Caki2 (cell line): ENCODE measurements around the gene CIB1. TPM values are rescaled to one million over a fixed set of nuclear protein-coding genes. Genes with fewer than 3 reads are reported as not detected.
A peak's percentile ranks its signal among the peaks of the same experiment; 100 is the strongest.
"Not testable (repeated sequence)": the region's sequence is repeated elsewhere in the genome, so short reads cannot be mapped to it uniquely, and the experiment has no call there.

ENCODE experiments used
- DNase-seq: peaks from one replicate; pipeline ENCODE4 v3.0.0-alpha.2; 2015; ENCODE audit warnings: low read depth
- in situ Hi-C: cut with HindIII; loops from 2 replicates; pipeline ENCODE4 v1.10.0; 2016; ENCODE audit warnings: low sequenced_read_pairs, low pct_unique_long_range_greater_than_20kb, mixed read lengths
- total RNA-seq: library from RNA; depleted of rRNA; stranded (reverse); fragments of >200 nt; shearing (Covaris generic); gene quantifications from 2 replicates; pipeline ENCODE4 v1.2.3, GENCODE V29; 2014; ENCODE audit warnings: low replicate concordance; rRNA removed

The CIB1 gene
- total RNA-seq: 310 and 334 TPM in 2 replicates

- in situ Hi-C loops: no loop called here
- no peak for DNase-seq
These were observed at the start of gene CIB1 for GRCh38 chr15:90233387-90234095. CIB1 (minus strand) TSS chr15:90233941; CDS start chr15:90233885, 56 bp downstream.

DNA sequence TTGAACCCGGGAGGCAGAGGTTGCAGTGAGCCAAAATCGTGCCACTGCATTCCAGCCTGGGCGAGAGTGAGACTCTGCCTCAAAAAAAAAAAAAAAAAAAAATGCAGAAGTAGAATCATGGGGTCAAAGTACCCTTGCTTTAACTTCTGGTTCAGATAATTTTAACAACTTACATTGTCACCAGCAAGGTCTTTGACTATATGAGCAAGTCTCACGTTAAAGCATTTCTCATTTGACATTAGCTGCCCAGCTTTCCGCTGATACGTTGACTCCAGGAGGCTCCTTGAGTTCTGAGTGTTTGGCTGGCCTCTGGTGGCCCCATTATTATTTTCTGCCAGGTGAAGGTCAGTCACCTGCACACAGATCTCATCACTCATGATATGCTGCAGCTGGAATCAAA lies 47.9 kb upstream of the CIB1 start:
- DNase-seq, in situ Hi-C loops: not testable (repeated sequence)

DNA sequence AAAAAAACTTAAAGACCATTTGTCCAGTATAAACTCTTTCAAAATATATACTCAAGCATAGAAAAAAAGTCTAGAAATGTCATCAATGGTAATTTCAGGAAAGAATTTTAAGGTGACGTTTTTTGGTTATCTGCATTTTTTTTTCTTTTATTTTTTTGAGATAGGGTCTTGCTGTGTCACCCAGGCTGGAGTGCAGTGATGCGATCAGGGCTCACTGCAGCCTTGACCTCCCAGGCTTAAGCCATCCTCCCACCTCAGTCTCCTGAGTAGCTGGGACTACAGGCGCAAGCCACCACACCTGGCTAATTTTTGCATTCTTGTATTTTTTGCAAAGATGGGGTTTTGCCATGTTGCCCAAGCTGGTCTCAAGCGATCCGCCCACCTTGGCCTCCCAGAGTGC lies 47.0 kb upstream of the CIB1 start:
- DNase-seq, in situ Hi-C loops: not testable (repeated sequence)

GRCh38 chr15:90278467-90278866 lies 44.7 kb upstream of the CIB1 start:
- in situ Hi-C loops, DNase-seq: not testable (repeated sequence)

GRCh38 chr15:90271459-90272166 lies 37.9 kb upstream of the CIB1 start:
- DNase-seq: no peak
- in situ Hi-C loops: no loop called here

DNA sequence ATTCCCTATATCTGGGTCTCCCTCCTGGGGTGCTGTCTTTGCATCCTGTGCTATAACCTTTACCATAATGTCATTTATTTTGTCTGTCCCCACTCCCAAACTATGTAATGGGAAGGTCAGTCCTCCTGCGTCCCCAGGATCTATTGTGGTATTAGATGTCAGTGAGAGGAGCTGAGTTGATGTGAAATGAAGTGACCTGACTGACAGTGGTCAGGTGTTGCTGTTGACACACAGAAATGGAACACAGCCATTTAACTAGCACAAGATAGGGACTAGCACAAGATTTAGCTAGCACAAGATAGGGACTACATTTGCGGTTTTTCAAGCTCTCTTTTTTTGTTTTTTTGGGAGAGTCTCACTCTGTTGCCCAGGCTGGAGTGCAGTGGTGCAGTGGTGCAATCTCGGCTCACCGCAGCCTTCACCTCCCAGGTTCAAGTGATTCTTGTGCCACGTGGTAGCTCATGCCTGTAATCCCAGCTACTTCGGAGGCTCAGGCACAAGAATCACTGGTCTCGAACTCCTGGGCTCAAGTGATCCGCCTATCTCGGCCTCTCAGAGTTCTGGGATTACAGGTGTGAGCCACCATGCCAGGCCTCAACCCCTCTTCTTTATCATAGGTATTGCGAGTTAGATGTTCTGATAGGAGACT lies 36.9 kb upstream of the CIB1 start:
- in situ Hi-C loops: no loop called here
- no peak for DNase-seq

DNA sequence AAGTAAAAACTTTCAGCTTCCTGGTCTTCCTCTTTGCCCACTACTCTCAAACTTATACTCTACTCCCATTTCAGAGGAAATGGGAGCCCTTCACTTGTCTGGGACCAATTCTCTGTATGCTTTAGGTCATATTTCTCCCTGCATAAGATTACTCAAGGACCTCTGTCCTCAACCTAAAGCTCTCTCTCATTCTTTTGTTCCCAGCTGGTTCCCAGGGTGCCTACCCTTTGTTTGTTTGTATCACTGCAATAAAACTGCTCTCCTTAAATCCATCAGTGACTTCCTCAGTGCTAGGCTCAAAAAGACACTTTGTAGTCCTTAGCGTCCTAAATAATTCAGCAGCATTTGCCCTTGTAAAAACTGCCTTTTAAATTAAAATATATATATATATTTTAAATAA lies 34.7 kb upstream of the CIB1 start:
- DNase-seq: no peak
- in situ Hi-C loops: no loop called here

DNA sequence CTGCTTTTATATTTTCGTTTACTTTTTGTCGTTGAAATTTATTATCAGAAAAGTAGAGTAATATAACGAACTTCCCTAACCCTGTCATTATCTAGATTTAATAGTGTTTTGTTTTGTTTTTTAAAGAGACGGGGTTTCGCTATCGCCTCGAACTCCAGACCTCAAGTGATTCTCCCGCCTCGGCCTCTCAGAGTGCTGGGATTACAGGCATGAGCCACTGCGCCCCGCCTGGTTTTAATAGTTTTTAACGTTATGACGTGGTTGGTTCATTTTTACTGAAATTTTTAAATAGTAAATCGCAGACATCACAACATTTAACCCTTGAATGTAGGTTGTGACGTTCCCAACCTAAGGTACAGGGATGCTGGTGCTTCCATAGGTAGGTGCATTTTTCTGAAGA lies 32.7 kb upstream of the CIB1 start:
- no peak for DNase-seq
- in situ Hi-C loops: no loop called here

- in situ Hi-C loops: no loop called here
- DNase-seq: no peak
These were observed 32.3 kb upstream of the CIB1 start for GRCh38 chr15:90266061-90266431.

GRCh38 chr15:90265271-90266060 lies 31.7 kb upstream of the CIB1 start, which contains the start of gene NGRN:
NGRN (plus strand) TSS chr15:90265672; CDS start chr15:90265713, 41 bp downstream.
- peak; percentile 93 for DNase-seq
- in situ Hi-C loops: no loop called here

- peak; percentile 45 for DNase-seq
- in situ Hi-C loops: no loop called here
These were observed 30.9 kb upstream of the CIB1 start for GRCh38 chr15:90264671-90265070.

- no peak for DNase-seq
- in situ Hi-C loops: no loop called here
These were observed 28.7 kb upstream of the CIB1 start for GRCh38 chr15:90262426-90262825.

- DNase-seq: no peak
- in situ Hi-C loops: no loop called here
These were observed 28.1 kb upstream of the CIB1 start for GRCh38 chr15:90261811-90262210.

- in situ Hi-C loops, DNase-seq: not testable (repeated sequence)
These were observed 27.0 kb upstream of the CIB1 start for GRCh38 chr15:90260731-90261130.

GRCh38 chr15:90259524-90259923 lies 25.8 kb upstream of the CIB1 start:
- in situ Hi-C loops: no loop called here
- no peak for DNase-seq

- in situ Hi-C loops: no loop called here
- no peak for DNase-seq
These were observed 24.0 kb upstream of the CIB1 start for GRCh38 chr15:90257776-90258175.

DNA sequence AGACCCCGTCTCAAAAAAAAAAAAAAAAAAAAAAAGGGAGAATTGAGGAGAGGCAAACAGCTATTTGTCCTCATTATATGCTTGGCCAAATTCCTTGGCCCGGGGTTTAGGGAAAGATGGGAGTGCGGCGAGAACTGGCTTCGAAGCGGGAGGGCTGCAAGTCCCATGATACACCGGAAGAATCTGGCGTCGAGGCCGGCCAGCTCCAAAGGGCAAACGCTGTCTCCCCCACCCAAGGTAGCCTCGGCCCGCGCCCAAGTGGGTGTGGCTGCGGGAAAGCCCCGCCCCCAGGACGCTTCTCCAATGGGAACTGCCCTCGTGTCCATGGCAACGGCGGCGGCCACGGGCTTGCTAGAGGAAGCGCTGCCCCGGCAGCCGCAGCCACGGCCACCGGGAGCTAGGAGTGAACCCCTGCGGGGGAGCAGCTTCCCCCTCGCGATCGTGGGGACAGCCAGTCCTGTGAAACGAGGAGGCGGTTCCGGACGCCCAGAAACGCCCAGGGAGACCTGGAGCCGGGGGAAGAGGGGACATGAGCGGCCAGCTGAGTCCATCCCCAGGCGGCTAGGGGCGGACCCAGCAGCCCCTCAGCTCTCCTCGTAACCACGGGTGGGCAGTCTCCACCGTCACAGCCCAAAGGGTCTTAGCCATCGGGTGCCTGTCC lies 15.6 kb upstream of the CIB1 start, which contains the start of gene TTLL13:
TSS of gene TTLL13 (plus strand) at position 354 of the 661 bp plus-strand sequence. CDS start 1,075 bp downstream, outside the sequence.
- peak; percentile 91 for DNase-seq
- in situ Hi-C loops: no loop called here

DNA sequence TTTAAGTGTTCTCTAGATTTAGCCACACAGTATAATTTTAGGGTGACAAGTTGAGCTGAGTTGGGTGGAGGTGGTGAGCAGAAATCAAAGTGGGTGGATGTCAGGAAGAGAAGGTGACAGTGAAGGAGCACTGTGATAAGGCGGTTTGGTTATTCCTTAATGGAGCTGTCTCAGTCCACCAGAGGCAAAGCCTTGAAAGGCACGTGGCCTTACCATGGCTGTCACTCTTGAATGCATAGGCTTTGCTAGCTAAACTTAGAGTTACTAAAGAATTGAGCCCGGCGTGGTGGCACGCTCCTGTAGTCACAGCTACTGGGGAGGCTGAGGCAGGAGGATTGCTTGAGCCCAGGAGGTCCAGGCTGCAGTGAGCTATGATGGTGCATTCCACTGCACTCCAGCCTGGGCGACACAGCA lies 15.1 kb upstream of the CIB1 start:
- DNase-seq: no peak
- in situ Hi-C loops: no loop called here
